Measurements from ENCODE around the gene IDH3B.

The IDH3B gene

GRCh38 chr20:2663887-2664719, at the start of gene IDH3B:
IDH3B (minus strand) TSS chr20:2664216; CDS start chr20:2664188, 28 bp downstream.
- Histone ChIP-seq H3K9me3 (ENCODE audit: insufficient read depth, low read depth, low read length) (no peaks in the 10 kb centered on the region), H3K4me1 (ENCODE audit: insufficient read depth, low read length, poor library complexity, severe bottlenecking) (peaks cover 12% of the 10 kb centered on the region), H4K20me1 (ENCODE audit: insufficient read depth, low read length, poor library complexity, severe bottlenecking) (peaks cover 7% of the 10 kb centered on the region), H2AFZ (ENCODE audit: low read length) (peak within 1 kb of the TSS; percentile 92), H3K4me3 (ENCODE audit: low read length, poor library complexity, severe bottlenecking) (peak within 1 kb of the TSS; percentile 98), H3K4me2 (ENCODE audit: low read depth, low read length, poor library complexity, severe bottlenecking) (peak within 1 kb of the TSS; percentile 99), H3K79me2 (ENCODE audit: insufficient read depth, low read length) (peaks cover 25% of the 10 kb centered on the region), H3K9ac (ENCODE audit: low read depth, low read length, poor library complexity, severe bottlenecking) (peak within 1 kb of the TSS; percentile 92), H3F3A (ENCODE audit: low read depth) (0 out of 2 replicates have a peak, but pooled peaks cover 6% of the 10 kb centered on the region), H3K9me2 (replicated peaks; ENCODE audit: low read depth, low read length) (no peaks in the 10 kb centered on the region), H3K27me3 (ENCODE audit: insufficient read depth, low read length, poor library complexity, severe bottlenecking) (no peaks in the 10 kb centered on the region), H3K36me3 (ENCODE audit: insufficient read depth, low read length) (peaks cover 18% of the 10 kb centered on the region; the same call in 1 of the 2 replicates)
- TF ChIP-seq CTCF (conservative IDR thresholded peaks at IDR 0.05; ENCODE audit: low read length) (no peak), EZH2phosphoT487 (IDR thresholded peaks at IDR 0.05; ENCODE audit: borderline replicate concordance) (no peak)

- Histone ChIP-seq H4K20me1 (ENCODE audit: insufficient read depth, low read length, poor library complexity, severe bottlenecking) (no peaks in the 10 kb centered on the region), H3K36me3 (ENCODE audit: insufficient read depth, low read length) (no peaks in the 10 kb centered on the region), H3K79me2 (ENCODE audit: insufficient read depth, low read length) (no peaks in the 10 kb centered on the region), H3K9ac (ENCODE audit: low read depth, low read length, poor library complexity, severe bottlenecking) (no peak overlapping the region), H3K9me3 (ENCODE audit: insufficient read depth, low read depth, low read length) (peaks cover 7% of the 10 kb centered on the region), H2AFZ (ENCODE audit: low read length) (peak overlapping the region; percentile 22; the same call in 1 of the 2 replicates), H3K9me2 (replicated peaks; ENCODE audit: low read depth, low read length) (no peaks in the 10 kb centered on the region), H3K27me3 (ENCODE audit: insufficient read depth, low read length, poor library complexity, severe bottlenecking) (no peaks in the 10 kb centered on the region), H3K4me2 (ENCODE audit: low read depth, low read length, poor library complexity, severe bottlenecking) (no peak overlapping the region), H3K4me1 (ENCODE audit: insufficient read depth, low read length, poor library complexity, severe bottlenecking) (peaks cover 2% of the 10 kb centered on the region), H3F3A (ENCODE audit: low read depth) (no peaks in the 10 kb centered on the region), H3K4me3 (ENCODE audit: low read length, poor library complexity, severe bottlenecking) (no peak overlapping the region)
- peak; percentile 79 for TF ChIP-seq CTCF (conservative IDR thresholded peaks at IDR 0.05; ENCODE audit: low read length)
- no peak for TF ChIP-seq EZH2phosphoT487 (IDR thresholded peaks at IDR 0.05; ENCODE audit: borderline replicate concordance)
Observed at GRCh38 chr20:2713285-2713684, 49.3 kb upstream of the IDH3B start.

- no peaks in the 10 kb centered on the region for H3K27me3 ChIP-seq (ENCODE audit: insufficient read depth, low read length, poor library complexity, severe bottlenecking)
- no peak for TF ChIP-seq CTCF (conservative IDR thresholded peaks at IDR 0.05; ENCODE audit: low read length)
Observed at GRCh38 chr20:2709205-2709981, 45.4 kb upstream of the IDH3B start.

More at GRCh38 chr20:2709205-2709981, 45.4 kb upstream of the IDH3B start:
- Histone ChIP-seq H3K9ac (ENCODE audit: low read depth, low read length, poor library complexity, severe bottlenecking) (no peak overlapping the region), H2AFZ (ENCODE audit: low read length) (no peak overlapping the region), H3F3A (ENCODE audit: low read depth) (no peaks in the 10 kb centered on the region), H3K36me3 (ENCODE audit: insufficient read depth, low read length) (no peaks in the 10 kb centered on the region), H3K4me2 (ENCODE audit: low read depth, low read length, poor library complexity, severe bottlenecking) (no peak overlapping the region), H3K4me3 (ENCODE audit: low read length, poor library complexity, severe bottlenecking) (no peak overlapping the region), H3K79me2 (ENCODE audit: insufficient read depth, low read length) (no peaks in the 10 kb centered on the region), H4K20me1 (ENCODE audit: insufficient read depth, low read length, poor library complexity, severe bottlenecking) (no peaks in the 10 kb centered on the region), H3K9me2 (replicated peaks; ENCODE audit: low read depth, low read length) (no peaks in the 10 kb centered on the region), H3K9me3 (ENCODE audit: insufficient read depth, low read depth, low read length) (no peaks in the 10 kb centered on the region), H3K4me1 (ENCODE audit: insufficient read depth, low read length, poor library complexity, severe bottlenecking) (peaks cover 8% of the 10 kb centered on the region)

All from Loucy (cell line).